Caco-2 (cell line): ENCODE measurements around the gene PATE3. TPM values are rescaled to one million over a fixed set of nuclear protein-coding genes. Genes with fewer than 3 reads are reported as not detected.

Experiments used
- BruUV-seq: library from RNA; stranded (reverse); fragments of 400-500 nt; replicated peaks from 2 replicates; lab custom pipeline; 2021; lab: Mats Ljungman, UMichigan
- CTCF ChIA-PET: fragments of 300-600 bp; sonication (Branson Sonifier 250); formaldehyde crosslinking; loops from one replicate; lab custom pipeline; 2022; ENCODE audit warnings: antibody characterized with exemption; lab: Charles Lee
- POLR2A ChIA-PET: fragments of 300-600 bp; sonication (Branson Sonifier 250); formaldehyde crosslinking; loops from one replicate; lab custom pipeline; 2022; ENCODE audit warnings: antibody characterized with exemption; lab: Charles Lee
- DNase-seq, 2 experiments: peaks; one replicate each; pipeline versions ENCODE4 v3.0.0 to v3.0.0-alpha.2; 2020 to 2022
- H3K27me3 ChIP-seq: replicated peaks from 2 replicates; pipeline ENCODE4 v1.6.0; 2011; ENCODE audit warnings: low read length; ENCODE audit not compliant: control insufficient read depth, insufficient read depth
- H3K36me3 ChIP-seq: 2 replicates; pipeline ENCODE4 v1.5.1; 2011; ENCODE audit warnings: low read length; ENCODE audit not compliant: control insufficient read depth, insufficient read depth
- H3K4me1 ChIP-seq: fragments of 250-450 bp; sonication (Bioruptor Pico); 2 replicates; pipeline ENCODE4 v1.5.1; 2020; ENCODE audit warnings: mild to moderate bottlenecking
- H3K4me3 ChIP-seq: 2 replicates; pipeline ENCODE4 v1.5.1; 2011; ENCODE audit warnings: low read depth, mild to moderate bottlenecking, control low read depth, low read length
- H3K9me3 ChIP-seq: fragments of 250-450 bp; sonication (Bioruptor Pico); 2 replicates; pipeline ENCODE4 v1.5.1; 2020; ENCODE audit warnings: mild to moderate bottlenecking, moderate library complexity
- H3K27ac Mint-ChIP-seq: one replicate; pipeline ENCODE4 v1.8.0; 2022; ENCODE audit warnings: mixed read lengths; ENCODE audit not compliant: unreplicated experiment
- H3K27me3 Mint-ChIP-seq: one replicate; pipeline ENCODE4 v1.8.0; 2022; ENCODE audit warnings: mixed read lengths; ENCODE audit not compliant: insufficient read depth, unreplicated experiment
- H3K36me3 Mint-ChIP-seq: one replicate; pipeline ENCODE4 v1.8.0; 2022; ENCODE audit warnings: mild to moderate bottlenecking, mixed read lengths; ENCODE audit not compliant: insufficient read depth, unreplicated experiment
- H3K4me1 Mint-ChIP-seq: one replicate; pipeline ENCODE4 v1.8.0; 2022; ENCODE audit warnings: low read depth, mixed read lengths; ENCODE audit not compliant: unreplicated experiment
- H3K4me3 Mint-ChIP-seq: one replicate; pipeline ENCODE4 v1.8.0; 2022; ENCODE audit warnings: mild to moderate bottlenecking, moderate library complexity, mixed read lengths; ENCODE audit not compliant: unreplicated experiment
- H3K9me3 Mint-ChIP-seq: one replicate; pipeline ENCODE4 v1.8.0; 2022; ENCODE audit warnings: mixed read lengths; ENCODE audit not compliant: unreplicated experiment
- CTCF ChIP-seq, 2 experiments: fragments of 200-600 bp in 1 of 2; IDR thresholded peaks; 1 replicate in 1 of 2; 2 replicates in 1 of 2; pipeline versions ENCODE4 v1.5.1 to v1.8.0; 2011 to 2022; ENCODE audit warnings: antibody characterized with exemption in 1 of 2, control low read depth in 1 of 2, inconsistent platforms in 1 of 2, low read depth in 1 of 2, low read length in 1 of 2, mild to moderate bottlenecking in 1 of 2, moderate library complexity in 1 of 2; ENCODE audit not compliant: insufficient read depth in 1 of 2, severe bottlenecking in 1 of 2, unreplicated experiment in 1 of 2
- intact Hi-C: fragments of 100-400 bp; cut with micrococcal nuclease; formaldehyde crosslinking; loops from one replicate; pipeline ENCODE4 v1.10.0; 2022; ENCODE audit not compliant: unreplicated experiment
- total RNA-seq: library from RNA; stranded (reverse); gene quantifications from 2 replicates; pipeline ENCODE4 v1.2.3, GENCODE V29; 2022

Gene PATE3
- total RNA-seq, 1 experiment from 2014 or later, result not detected

GRCh38 chr11:125784678-125785077 is 3.2 kb upstream of the PATE3 start:
- no peaks in the 10 kb centered on the region for H3K36me3 ChIP-seq
- H3K27me3 Mint-ChIP-seq, result peaks cover 16% of the 10 kb centered on the region
- no peak overlapping the region for H3K4me3 Mint-ChIP-seq
- H3K36me3 Mint-ChIP-seq, result no peaks in the 10 kb centered on the region
- H3K4me3 ChIP-seq, result no peak overlapping the region
- DNase-seq, result no peak
- no TSS peak for BruUV-seq
- no peak overlapping the region for H3K27ac Mint-ChIP-seq
- ChIA-PET CTCF (no interaction called here), POLR2A (no interaction called here)
- intact Hi-C loops, result no loop called here
- H3K4me1 Mint-ChIP-seq, result no peaks in the 10 kb centered on the region
- H3K9me3 ChIP-seq, result no peaks in the 10 kb centered on the region
- no peaks in the 10 kb centered on the region for H3K9me3 Mint-ChIP-seq
- no peak for TF ChIP-seq CTCF (IDR thresholded peaks at IDR 0.05; ENCODE audit: insufficient read depth in 1 of 2, low read depth in 1 of 2, low read length in 1 of 2, severe bottlenecking in 1 of 2, unreplicated experiment in 1 of 2)
- H3K4me1 ChIP-seq, result no peaks in the 10 kb centered on the region
- 0 out of 2 replicates have a peak, but pooled peaks cover 1% of the 10 kb centered on the region for H3K27me3 ChIP-seq

GRCh38 chr11:125790825-125791224 is 2.9 kb downstream of the PATE3 start:
- 0 out of 2 replicates have a peak, but pooled peaks cover 1% of the 10 kb centered on the region for H3K27me3 ChIP-seq
- ChIA-PET POLR2A (no interaction called here), CTCF (no interaction called here)
- H3K4me1 Mint-ChIP-seq, result no peaks in the 10 kb centered on the region
- no peak overlapping the region for H3K4me3 ChIP-seq
- no peaks in the 10 kb centered on the region for H3K36me3 Mint-ChIP-seq
- TF ChIP-seq CTCF (IDR thresholded peaks at IDR 0.05; ENCODE audit: insufficient read depth in 1 of 2, low read depth in 1 of 2, low read length in 1 of 2, severe bottlenecking in 1 of 2, unreplicated experiment in 1 of 2), result no peak
- no TSS peak for BruUV-seq
- H3K4me3 Mint-ChIP-seq, result no peak overlapping the region
- H3K9me3 Mint-ChIP-seq, result peaks cover 20% of the 10 kb centered on the region
- H3K27me3 Mint-ChIP-seq, result peaks cover 25% of the 10 kb centered on the region
- H3K4me1 ChIP-seq, result no peaks in the 10 kb centered on the region
- H3K9me3 ChIP-seq, result peaks cover 4% of the 10 kb centered on the region
- DNase-seq, result no peak
- no peak overlapping the region for H3K27ac Mint-ChIP-seq
- no peaks in the 10 kb centered on the region for H3K36me3 ChIP-seq
- intact Hi-C loops, result no loop called here

GRCh38 chr11:125797641-125798040 is 9.7 kb downstream of the PATE3 start:
- peaks cover 12% of the 10 kb centered on the region for H3K27me3 Mint-ChIP-seq
- H3K9me3 Mint-ChIP-seq, result peaks cover 54% of the 10 kb centered on the region
- BruUV-seq, result no TSS peak
- intact Hi-C loops, result no loop called here
- H3K4me3 Mint-ChIP-seq, result no peak overlapping the region
- H3K27me3 ChIP-seq, result no peaks in the 10 kb centered on the region
- no peak overlapping the region for H3K4me3 ChIP-seq
- no peaks in the 10 kb centered on the region for H3K4me1 Mint-ChIP-seq
- H3K27ac Mint-ChIP-seq, result no peak overlapping the region
- no peaks in the 10 kb centered on the region for H3K4me1 ChIP-seq
- no peak for DNase-seq
- CTCF ChIA-PET, result no interaction called here
- no peak for TF ChIP-seq CTCF (IDR thresholded peaks at IDR 0.05; ENCODE audit: insufficient read depth in 1 of 2, low read depth in 1 of 2, low read length in 1 of 2, severe bottlenecking in 1 of 2, unreplicated experiment in 1 of 2)
- POLR2A ChIA-PET, result no interaction called here
- no peaks in the 10 kb centered on the region for H3K36me3 ChIP-seq
- H3K9me3 ChIP-seq, result peaks cover 15% of the 10 kb centered on the region
- no peaks in the 10 kb centered on the region for H3K36me3 Mint-ChIP-seq
